Measurements from ENCODE around the gene DOK1. TPM values are rescaled to one million over a fixed set of nuclear protein-coding genes. Genes with fewer than 3 reads are reported as not detected.

The DOK1 gene
- total RNA-seq, 4 donors from 2014 or later: 0.29 to 85.0 (median 13.8) TPM

DNA sequence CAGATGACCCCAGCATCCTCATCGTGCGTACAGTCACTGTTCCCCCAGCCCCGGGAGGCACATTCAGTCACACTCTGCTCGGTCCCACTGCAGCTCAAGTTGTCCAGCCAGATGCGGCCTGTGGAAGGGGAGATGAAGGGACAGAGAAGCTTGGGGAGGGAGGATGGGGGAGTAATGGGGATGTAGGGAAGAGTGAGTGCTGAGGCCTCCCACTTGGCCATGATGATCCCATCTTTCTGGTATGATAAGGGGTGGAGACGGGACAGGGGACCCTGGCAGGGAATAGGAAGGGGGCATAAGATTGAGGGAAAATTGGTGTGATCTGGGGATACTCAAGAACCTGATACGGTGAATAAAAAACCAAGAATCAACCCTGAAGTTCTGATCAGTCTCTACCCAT, 4.3 kb upstream of the DOK1 start:
- H3K27me3 ChIP-seq: no peaks in the 10 kb centered on the region
- H3K4me3 ChIP-seq: no peak overlapping the region
- H3K9me3 ChIP-seq: no peaks in the 10 kb centered on the region
- intact Hi-C loops (cut with DNase I; ENCODE audit: low total_unique reads): no loop called here
- no peaks in the 10 kb centered on the region for H3K36me3 ChIP-seq
- H3K4me1 ChIP-seq: peaks cover 0 to 10% of the 10 kb centered on the region in 2 donors
- no peak for DNase-seq
- no peak overlapping the region for H3K27ac ChIP-seq
- TF ChIP-seq POLR2A (IDR thresholded peaks at IDR 0.05) (no peak), CTCF (IDR thresholded peaks at IDR 0.05) (no peak)

- Histone ChIP-seq H3K9me3 (no peaks in the 10 kb centered on the region), H3K36me3 (no peaks in the 10 kb centered on the region), H3K27ac (no peak overlapping the region), H3K4me1 (peaks cover 0 to 12% of the 10 kb centered on the region in 2 donors), H3K27me3 (no peaks in the 10 kb centered on the region), H3K4me3 (no peak overlapping the region)
- intact Hi-C loops (cut with DNase I; ENCODE audit: low total_unique reads): no loop called here
- TF ChIP-seq POLR2A (IDR thresholded peaks at IDR 0.05): no peak
- TF ChIP-seq CTCF (IDR thresholded peaks at IDR 0.05): no peak
- no peak for DNase-seq
These were observed 3.0 kb upstream of the DOK1 start for GRCh38 chr2:74551530-74551929.

DNA sequence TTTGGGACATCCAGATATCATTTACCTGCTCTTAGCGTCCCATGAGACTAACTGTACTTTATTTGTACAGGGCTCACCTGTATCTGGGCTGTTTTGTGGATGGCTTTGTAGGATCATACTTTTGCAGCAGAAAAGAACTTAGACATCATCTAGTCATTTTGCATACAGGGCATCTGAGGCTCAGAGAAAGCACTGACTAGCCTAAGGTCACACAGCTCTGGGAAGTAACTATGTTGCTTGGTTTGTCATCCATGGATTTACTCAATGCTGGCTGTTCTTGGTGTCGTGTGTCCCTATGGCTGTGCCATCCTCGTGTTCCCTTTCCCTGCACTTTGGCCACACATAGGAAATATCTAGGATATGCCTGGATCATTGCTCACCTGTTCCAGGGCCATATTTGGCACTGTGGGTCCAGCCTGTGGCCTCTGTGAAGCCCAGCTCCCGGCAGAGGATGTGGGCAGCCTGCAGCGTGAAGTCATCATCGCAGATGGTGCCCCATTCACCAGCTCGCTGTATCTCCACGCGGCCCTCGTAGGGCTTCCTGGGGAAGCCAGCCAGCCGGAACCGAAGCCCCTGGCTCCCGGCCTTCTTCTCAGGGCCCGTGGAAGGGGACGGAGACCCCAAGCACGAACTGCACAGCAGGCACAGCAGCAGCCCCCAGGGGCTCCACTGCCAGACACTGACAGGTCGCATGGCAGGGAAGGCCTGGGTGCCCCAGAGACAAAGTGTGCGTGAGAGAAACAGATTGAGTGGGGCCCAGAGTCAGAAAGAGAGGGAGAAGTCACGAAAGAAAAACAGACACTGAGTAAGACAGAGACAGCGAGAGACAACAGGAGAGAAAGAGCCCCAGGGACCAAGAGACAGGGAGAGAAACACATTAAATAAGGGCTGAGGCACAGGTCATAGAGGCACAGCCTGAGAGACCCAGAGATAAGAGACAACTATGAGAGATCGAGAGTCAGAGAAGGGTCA, 2.3 kb upstream of the DOK1 start:
- no peak for DNase-seq
- no peaks in the 10 kb centered on the region for H3K36me3 ChIP-seq
- no peak overlapping the region for H3K4me3 ChIP-seq
- intact Hi-C loops (cut with DNase I; ENCODE audit: low total_unique reads): no loop called here
- peak overlapping the region in 1 of 2 donors; percentile 84 for H3K27ac ChIP-seq
- no peaks in the 10 kb centered on the region for H3K9me3 ChIP-seq
- no peak for TF ChIP-seq CTCF (IDR thresholded peaks at IDR 0.05)
- TF ChIP-seq POLR2A (IDR thresholded peaks at IDR 0.05): no peak
- no peaks in the 10 kb centered on the region for H3K27me3 ChIP-seq
- H3K4me1 ChIP-seq: peaks cover 0 to 12% of the 10 kb centered on the region in 2 donors

DNA sequence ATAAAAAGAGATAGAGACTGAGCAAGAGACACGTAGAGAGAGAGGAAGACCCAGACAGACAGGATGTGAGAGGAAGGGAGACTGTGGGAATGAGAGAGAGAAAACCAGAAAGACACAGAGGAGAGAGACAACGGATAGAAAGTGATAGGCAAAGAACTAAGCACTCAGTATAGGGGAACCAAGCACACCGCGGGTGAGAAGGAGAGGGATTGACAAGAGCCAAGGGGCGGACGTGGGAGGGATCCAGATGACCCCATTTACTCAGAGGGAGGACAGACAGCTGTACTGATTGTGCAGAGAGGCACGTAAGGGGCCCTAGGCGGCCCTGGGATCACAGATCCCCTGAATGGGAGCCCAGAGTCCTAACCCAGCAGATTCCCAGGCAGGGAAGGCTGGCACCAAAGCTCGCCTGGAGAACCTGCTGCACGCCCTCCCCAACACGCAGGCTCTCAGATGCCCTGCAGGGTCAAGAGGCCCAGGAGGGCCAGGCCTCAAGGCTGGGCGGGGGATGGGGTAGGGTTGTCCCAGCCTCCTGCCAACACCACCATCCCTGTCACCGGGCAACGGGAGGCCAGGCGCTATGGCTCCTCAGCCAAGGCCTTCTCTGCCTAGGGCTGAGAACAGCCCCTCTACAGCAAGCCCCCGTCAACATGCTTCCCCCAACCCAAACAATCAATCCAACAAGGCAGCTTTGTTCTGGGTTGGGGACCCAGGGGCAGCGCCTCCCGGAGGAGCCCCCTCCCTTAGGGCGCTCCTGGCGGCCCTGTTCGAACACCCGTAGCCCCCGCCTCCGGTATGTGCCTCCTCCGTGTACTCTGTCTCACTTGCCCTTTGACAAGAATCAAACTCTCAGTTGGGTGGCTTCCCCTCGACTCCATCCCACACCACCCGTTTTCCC, 1.4 kb upstream of the DOK1 start:
- DNase-seq: peak in 1 of 2 donors; percentile 36
- intact Hi-C loops (cut with DNase I; ENCODE audit: low total_unique reads): no loop called here
- TF ChIP-seq CTCF (IDR thresholded peaks at IDR 0.05): no peak
- TF ChIP-seq POLR2A (IDR thresholded peaks at IDR 0.05): no peak
- Histone ChIP-seq H3K27me3 (no peaks in the 10 kb centered on the region), H3K4me1 (peaks cover 0 to 12% of the 10 kb centered on the region in 2 donors), H3K27ac (peak overlapping the region; percentile 84 to 88), H3K4me3 (peak overlapping the region; percentile 59 to 81), H3K36me3 (no peaks in the 10 kb centered on the region), H3K9me3 (no peaks in the 10 kb centered on the region)

All from uterus (tissue), 4 donors.